HL-60 (cell line): ENCODE results near the gene E4F1.

Experiments used
- DNase-seq, 2 experiments: peaks; one replicate each; pipeline ENCODE4 v3.0.0-alpha.2; 2010 to 2020; ENCODE audit warnings: low read depth in 1 of 2, low spot score in 1 of 2
- H3K27ac ChIP-seq: fragments of 250-450 bp; sonication (Bioruptor Pico); replicated peaks from 2 replicates; pipeline ENCODE4 v1.5.1; 2020; ENCODE audit warnings: mild to moderate bottlenecking, moderate library complexity
- H3K27me3 ChIP-seq: fragments of 250-450 bp; sonication (Bioruptor Pico); 2 replicates; pipeline ENCODE4 v1.5.1; 2021; ENCODE audit warnings: mild to moderate bottlenecking, moderate library complexity; ENCODE audit not compliant: insufficient read depth, poor library complexity, severe bottlenecking
- H3K4me3 ChIP-seq: replicated peaks from 2 replicates; pipeline ENCODE4 v1.5.1; 2011; ENCODE audit warnings: mild to moderate bottlenecking, control low read depth, low read length; ENCODE audit not compliant: insufficient read depth
- GABPA ChIP-seq: IDR thresholded peaks from 2 replicates; pipeline ENCODE4 v1.6.1; 2012; ENCODE audit warnings: low read depth
- POLR2AphosphoS5 ChIP-seq: IDR thresholded peaks from 2 replicates; pipeline ENCODE4 v1.6.1; 2012; ENCODE audit warnings: low read depth
- SPI1 ChIP-seq: IDR thresholded peaks from 2 replicates; pipeline ENCODE4 v1.6.1; 2012; ENCODE audit warnings: low read depth, mild to moderate bottlenecking, borderline replicate concordance
- TF ChIP-seq, protein P1 (sequence below): IDR thresholded peaks from one replicate; pipeline ENCODE4 v1.5.1; 2011; ENCODE audit warnings: low read length, control low read depth, inconsistent platforms; ENCODE audit not compliant: insufficient read depth
- TF ChIP-seq, protein P2 (sequence below): IDR thresholded peaks from 2 replicates; pipeline ENCODE4 v1.6.1; 2012; ENCODE audit warnings: low read depth; ENCODE audit not compliant: insufficient replicate concordance

E4F1 gene

GRCh38 chr16:2276368-2277195, 53.2 kb downstream of the E4F1 start:
- no peak for DNase-seq
- H3K27ac ChIP-seq: no peak overlapping the region
- TF ChIP-seq POLR2AphosphoS5: no peak
- no peak for TF ChIP-seq SPI1
- TF ChIP-seq, protein P1, sequence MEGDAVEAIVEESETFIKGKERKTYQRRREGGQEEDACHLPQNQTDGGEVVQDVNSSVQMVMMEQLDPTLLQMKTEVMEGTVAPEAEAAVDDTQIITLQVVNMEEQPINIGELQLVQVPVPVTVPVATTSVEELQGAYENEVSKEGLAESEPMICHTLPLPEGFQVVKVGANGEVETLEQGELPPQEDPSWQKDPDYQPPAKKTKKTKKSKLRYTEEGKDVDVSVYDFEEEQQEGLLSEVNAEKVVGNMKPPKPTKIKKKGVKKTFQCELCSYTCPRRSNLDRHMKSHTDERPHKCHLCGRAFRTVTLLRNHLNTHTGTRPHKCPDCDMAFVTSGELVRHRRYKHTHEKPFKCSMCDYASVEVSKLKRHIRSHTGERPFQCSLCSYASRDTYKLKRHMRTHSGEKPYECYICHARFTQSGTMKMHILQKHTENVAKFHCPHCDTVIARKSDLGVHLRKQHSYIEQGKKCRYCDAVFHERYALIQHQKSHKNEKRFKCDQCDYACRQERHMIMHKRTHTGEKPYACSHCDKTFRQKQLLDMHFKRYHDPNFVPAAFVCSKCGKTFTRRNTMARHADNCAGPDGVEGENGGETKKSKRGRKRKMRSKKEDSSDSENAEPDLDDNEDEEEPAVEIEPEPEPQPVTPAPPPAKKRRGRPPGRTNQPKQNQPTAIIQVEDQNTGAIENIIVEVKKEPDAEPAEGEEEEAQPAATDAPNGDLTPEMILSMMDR: no peak
- no peak for TF ChIP-seq GABPA
- TF ChIP-seq, protein P2, sequence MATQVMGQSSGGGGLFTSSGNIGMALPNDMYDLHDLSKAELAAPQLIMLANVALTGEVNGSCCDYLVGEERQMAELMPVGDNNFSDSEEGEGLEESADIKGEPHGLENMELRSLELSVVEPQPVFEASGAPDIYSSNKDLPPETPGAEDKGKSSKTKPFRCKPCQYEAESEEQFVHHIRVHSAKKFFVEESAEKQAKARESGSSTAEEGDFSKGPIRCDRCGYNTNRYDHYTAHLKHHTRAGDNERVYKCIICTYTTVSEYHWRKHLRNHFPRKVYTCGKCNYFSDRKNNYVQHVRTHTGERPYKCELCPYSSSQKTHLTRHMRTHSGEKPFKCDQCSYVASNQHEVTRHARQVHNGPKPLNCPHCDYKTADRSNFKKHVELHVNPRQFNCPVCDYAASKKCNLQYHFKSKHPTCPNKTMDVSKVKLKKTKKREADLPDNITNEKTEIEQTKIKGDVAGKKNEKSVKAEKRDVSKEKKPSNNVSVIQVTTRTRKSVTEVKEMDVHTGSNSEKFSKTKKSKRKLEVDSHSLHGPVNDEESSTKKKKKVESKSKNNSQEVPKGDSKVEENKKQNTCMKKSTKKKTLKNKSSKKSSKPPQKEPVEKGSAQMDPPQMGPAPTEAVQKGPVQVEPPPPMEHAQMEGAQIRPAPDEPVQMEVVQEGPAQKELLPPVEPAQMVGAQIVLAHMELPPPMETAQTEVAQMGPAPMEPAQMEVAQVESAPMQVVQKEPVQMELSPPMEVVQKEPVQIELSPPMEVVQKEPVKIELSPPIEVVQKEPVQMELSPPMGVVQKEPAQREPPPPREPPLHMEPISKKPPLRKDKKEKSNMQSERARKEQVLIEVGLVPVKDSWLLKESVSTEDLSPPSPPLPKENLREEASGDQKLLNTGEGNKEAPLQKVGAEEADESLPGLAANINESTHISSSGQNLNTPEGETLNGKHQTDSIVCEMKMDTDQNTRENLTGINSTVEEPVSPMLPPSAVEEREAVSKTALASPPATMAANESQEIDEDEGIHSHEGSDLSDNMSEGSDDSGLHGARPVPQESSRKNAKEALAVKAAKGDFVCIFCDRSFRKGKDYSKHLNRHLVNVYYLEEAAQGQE: no peak
- H3K4me3 ChIP-seq: no peak overlapping the region
- no peaks in the 10 kb centered on the region for H3K27me3 ChIP-seq

DNA sequence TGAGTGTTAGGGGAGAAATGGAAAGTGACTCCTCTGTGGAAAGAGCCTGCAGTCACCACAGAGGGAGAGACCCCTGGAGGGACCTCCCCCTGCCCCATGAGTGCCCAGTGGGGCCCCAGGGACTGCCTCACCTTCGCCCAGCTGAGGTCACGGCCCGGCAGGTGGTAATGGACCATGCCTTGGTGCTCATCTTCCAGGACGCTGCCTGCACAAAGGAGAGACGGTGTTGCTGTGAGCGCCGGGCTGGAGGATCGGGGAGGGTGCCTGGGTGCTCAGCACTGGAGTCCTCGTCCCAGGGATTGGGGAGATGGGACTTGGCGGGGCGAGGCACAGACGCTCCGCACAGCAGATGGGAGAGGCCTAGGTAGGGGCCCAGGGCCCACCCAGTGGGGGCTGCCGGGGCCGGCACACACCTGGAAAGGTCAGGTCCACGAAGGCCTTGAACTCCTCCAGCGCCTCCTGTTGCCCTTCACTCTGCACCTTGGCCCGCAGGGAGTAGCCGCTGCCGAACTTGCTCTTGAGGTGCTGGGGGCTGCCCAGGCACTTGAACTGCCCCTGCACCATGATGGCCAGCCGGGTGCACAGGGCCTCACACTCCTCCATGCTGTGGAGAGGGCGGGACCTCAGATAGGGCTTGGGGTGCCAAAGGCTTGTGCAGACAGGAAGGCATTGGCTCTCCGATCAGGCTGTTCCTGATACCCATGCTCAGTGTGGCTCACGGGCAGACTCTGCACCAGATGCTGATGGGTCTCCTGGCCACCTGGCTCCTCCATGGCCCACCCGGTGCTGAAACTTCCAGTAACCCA, 54.3 kb downstream of the E4F1 start:
- TF ChIP-seq, protein P1: no peak
- no peak for TF ChIP-seq POLR2AphosphoS5
- TF ChIP-seq SPI1: no peak
- TF ChIP-seq, protein P2: no peak
- TF ChIP-seq GABPA: no peak
- Histone ChIP-seq H3K27ac (no peak overlapping the region), H3K27me3 (no peaks in the 10 kb centered on the region), H3K4me3 (no peak overlapping the region)
- DNase-seq: no peak

DNA sequence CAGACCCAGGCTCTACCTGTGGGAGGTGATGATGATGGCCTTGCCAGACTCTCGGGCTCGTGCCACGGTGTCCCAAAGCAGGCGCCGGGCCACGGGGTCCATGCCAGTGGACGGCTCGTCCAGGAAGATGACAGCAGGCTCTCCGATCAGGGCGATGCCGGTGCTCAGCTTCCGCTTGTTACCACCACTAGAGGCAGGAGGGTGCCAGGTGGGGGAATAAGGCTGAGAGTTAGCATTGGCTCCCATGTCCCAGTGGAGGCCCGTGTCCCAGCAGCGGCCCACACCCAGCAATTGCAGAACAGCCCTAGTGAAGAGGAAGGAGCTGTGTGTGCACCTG, 54.8 kb downstream of the E4F1 start:
- H3K4me3 ChIP-seq: no peak overlapping the region
- TF ChIP-seq, protein P1: no peak
- TF ChIP-seq, protein P2: no peak
- TF ChIP-seq GABPA: no peak
- no peak for TF ChIP-seq POLR2AphosphoS5
- no peak for TF ChIP-seq SPI1
- DNase-seq: no peak
- no peak overlapping the region for H3K27ac ChIP-seq
- no peaks in the 10 kb centered on the region for H3K27me3 ChIP-seq
